ENCODE measurements around the gene THBS2.

Gene THBS2

DNA sequence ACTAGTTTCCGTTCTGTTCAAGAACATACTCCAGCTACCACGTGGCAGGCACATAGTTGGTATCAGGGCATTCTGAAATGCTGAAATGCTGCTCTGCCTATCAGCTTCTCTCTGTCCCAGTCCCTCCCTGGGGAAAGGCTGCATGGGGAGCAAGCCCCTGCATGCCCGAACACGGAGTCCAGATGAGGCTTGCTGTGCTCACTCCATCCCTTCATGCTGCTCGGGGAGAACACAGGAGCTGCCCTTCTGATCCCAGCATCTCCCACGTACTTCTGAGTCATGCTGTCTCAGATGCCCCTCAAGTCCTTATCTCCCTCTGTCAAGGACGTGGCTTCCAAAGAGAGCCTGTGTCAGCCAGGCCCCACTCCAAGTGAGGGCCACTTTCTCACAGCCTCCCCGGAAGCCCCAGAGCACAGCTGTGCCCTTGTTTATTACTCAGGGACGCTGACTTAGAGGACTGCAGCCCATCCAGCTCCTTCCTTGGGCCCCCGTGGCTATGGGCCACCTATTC is 29.4 kb downstream of the THBS2 start:
- no peak overlapping the region for H3K4me3 ChIP-seq (ENCODE audit: low read depth, low read length)
- POLR2A ChIA-PET = no interaction called here
- CTCF ChIA-PET = interaction anchor here (0.9 to 1.2 kb wide), 4 partner anchors 10 to 296 kb away, joined by 3 read pairs; no protein-coding TSS in a partner anchor
- TF ChIP-seq, protein P1, sequence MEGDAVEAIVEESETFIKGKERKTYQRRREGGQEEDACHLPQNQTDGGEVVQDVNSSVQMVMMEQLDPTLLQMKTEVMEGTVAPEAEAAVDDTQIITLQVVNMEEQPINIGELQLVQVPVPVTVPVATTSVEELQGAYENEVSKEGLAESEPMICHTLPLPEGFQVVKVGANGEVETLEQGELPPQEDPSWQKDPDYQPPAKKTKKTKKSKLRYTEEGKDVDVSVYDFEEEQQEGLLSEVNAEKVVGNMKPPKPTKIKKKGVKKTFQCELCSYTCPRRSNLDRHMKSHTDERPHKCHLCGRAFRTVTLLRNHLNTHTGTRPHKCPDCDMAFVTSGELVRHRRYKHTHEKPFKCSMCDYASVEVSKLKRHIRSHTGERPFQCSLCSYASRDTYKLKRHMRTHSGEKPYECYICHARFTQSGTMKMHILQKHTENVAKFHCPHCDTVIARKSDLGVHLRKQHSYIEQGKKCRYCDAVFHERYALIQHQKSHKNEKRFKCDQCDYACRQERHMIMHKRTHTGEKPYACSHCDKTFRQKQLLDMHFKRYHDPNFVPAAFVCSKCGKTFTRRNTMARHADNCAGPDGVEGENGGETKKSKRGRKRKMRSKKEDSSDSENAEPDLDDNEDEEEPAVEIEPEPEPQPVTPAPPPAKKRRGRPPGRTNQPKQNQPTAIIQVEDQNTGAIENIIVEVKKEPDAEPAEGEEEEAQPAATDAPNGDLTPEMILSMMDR (IDR thresholded peaks at IDR 0.05; ENCODE audit: insufficient read depth, low read length, missing control alignments) = no peak
- DNase-seq (ENCODE audit: low read depth, low spot score) = no peak

DNA sequence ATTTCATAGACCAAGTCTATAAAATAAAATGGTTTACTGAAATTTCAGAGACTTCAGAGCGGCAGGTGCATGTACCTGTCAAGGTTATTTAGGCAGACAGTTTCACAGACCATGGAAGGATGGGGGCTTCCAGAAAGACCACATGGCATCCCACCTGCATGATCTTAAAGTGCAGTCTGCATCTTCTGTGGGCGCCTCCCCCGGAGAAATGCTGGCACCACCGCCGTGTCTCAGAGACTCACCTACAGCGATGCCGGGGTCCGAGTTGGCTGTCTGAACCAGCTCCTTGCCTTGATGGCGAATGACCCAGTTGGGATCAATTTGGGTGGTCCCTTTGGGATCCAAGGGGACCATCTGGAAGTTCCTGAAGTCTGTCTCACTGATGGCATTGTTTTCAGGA is 30.6 kb downstream of the THBS2 start:
- DNase-seq (ENCODE audit: low read depth, low spot score) = no peak
- ChIA-PET CTCF (interaction anchor here (1.1 kb wide), 1 partner anchor 266 kb away, joined by 3 read pairs; no protein-coding TSS in a partner anchor), POLR2A (no interaction called here)
- TF ChIP-seq, protein P1 (IDR thresholded peaks at IDR 0.05; ENCODE audit: insufficient read depth, low read length, missing control alignments) = no peak
- H3K4me3 ChIP-seq (ENCODE audit: low read depth, low read length) = no peak overlapping the region

DNA sequence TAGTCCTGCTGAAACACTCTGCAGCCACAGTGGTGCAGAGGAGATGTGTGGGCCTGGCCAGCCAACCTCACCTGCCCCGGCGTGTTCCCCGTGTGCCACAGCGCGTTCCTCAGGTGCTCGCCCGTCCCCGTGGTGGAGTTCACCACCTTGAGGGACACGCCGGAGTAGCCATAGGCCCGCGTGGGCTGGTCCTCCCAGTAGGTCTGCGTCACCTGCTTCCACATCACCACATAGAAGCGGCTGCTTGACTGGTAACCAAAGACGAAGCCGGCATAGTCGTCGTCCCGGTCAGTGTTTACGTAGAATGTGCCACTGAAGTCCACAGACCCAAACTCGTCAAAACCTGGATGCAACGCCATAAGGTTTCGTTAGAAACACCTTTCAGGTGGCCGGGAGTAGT is 31.5 kb downstream of the THBS2 start:
- DNase-seq (ENCODE audit: low read depth, low spot score) = no peak
- no peak overlapping the region for H3K4me3 ChIP-seq (ENCODE audit: low read depth, low read length)
- CTCF ChIA-PET = no interaction called here
- TF ChIP-seq, protein P1 (IDR thresholded peaks at IDR 0.05; ENCODE audit: insufficient read depth, low read length, missing control alignments) = no peak
- POLR2A ChIA-PET = no interaction called here

DNA sequence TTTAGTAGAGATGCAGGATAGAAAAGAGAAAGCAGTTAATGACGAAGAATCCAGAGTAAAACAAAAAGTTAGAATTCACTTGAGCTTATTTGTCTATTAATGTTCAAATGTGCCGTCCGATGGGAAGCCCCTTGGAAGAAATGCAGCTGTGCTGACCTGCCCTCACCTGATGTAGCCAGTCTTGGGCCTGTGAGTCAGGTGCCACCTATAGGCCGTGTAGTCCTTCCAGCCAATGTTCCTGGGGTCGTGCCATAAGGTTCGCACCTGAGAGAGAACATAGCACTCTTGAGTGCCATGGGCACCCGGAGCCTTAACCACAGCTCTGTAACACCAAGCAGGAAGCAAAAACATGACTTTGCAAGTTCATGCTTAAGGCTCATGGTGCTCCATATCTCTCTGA is 32.4 kb downstream of the THBS2 start:
- ChIA-PET POLR2A (no interaction called here), CTCF (no interaction called here)
- DNase-seq (ENCODE audit: low read depth, low spot score) = no peak
- H3K4me3 ChIP-seq (ENCODE audit: low read depth, low read length) = no peak overlapping the region
- TF ChIP-seq, protein P1 (IDR thresholded peaks at IDR 0.05; ENCODE audit: insufficient read depth, low read length, missing control alignments) = no peak

DNA sequence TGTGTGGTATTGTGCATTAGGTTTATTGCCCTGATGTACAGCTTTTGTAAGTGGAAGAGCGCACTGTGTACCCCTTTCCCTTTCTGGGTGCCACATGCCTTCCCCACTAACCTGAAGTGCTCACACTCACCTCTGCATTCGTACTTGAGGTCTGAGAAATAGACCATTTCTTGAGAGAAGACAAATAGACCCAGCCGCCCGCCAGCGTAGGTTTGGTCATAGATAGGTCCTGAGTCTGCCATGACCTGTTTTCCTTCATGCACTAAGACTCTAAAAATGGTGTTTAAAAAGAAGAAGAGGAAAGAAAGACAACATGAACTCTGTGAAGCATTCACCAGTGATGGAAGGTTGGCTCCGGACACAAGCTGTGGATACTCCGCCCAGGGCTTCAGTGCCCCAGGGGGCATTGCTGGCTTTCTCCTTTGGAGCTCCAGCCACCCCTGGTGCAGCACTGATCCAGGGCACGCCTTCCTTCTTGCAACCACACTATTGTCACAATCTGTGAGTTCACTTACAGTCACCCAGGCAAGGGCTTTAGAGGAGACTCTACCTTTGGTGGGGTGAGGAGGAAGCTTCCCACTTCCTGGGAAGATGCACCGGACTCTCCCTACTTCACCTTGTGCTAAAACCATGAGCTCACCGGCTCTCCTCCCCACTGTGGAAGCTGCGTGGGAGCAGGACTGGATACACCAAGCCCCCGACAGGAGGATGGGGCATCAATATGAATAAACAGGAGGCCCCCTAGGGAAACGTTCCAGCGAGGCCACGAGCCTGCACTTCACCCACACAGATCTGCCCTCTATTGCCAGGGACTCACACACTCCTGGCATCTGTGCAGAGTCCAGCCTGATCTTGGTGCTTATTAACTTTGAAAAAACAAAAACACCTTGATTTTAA is 33.3 kb downstream of the THBS2 start:
- ChIA-PET CTCF (no interaction called here), POLR2A (no interaction called here)

DNA sequence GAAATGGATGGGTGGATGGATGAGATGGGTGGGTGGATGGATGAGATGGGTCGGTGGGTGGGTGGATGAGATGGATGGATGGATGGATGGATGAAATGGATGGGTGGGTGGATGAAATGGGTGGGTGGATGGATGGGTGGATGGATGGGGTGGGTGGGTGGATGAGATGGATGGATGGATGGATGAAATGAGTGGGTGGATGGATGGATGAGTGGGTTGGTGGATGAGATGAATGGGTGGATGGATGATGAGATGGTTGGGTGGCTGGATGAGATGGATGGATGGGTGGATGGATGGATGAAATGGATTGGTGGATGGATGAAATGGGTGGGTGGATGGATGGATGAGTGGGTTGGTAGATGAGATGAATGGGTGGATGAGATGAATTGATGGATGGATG is 35.7 kb downstream of the THBS2 start:
- no peak for DNase-seq (ENCODE audit: low read depth, low spot score)
- TF ChIP-seq, protein P1 (IDR thresholded peaks at IDR 0.05; ENCODE audit: insufficient read depth, low read length, missing control alignments) = no peak
- POLR2A ChIA-PET = no interaction called here
- H3K4me3 ChIP-seq (ENCODE audit: low read depth, low read length) = no peak overlapping the region
- CTCF ChIA-PET = no interaction called here

More for the DNA sequence above, 33.3 kb downstream of the THBS2 start:
- no peak for DNase-seq (ENCODE audit: low read depth, low spot score)
- no peak overlapping the region for H3K4me3 ChIP-seq (ENCODE audit: low read depth, low read length)
- TF ChIP-seq, protein P1 (IDR thresholded peaks at IDR 0.05; ENCODE audit: insufficient read depth, low read length, missing control alignments) = no peak

All from AG04449 (cell line).